ENCODE measurements around the gene TFAM.

Gene TFAM

GRCh38 chr10:58436071-58436470 is 50.9 kb downstream of the TFAM start:
- DNase-seq: no peak

DNA sequence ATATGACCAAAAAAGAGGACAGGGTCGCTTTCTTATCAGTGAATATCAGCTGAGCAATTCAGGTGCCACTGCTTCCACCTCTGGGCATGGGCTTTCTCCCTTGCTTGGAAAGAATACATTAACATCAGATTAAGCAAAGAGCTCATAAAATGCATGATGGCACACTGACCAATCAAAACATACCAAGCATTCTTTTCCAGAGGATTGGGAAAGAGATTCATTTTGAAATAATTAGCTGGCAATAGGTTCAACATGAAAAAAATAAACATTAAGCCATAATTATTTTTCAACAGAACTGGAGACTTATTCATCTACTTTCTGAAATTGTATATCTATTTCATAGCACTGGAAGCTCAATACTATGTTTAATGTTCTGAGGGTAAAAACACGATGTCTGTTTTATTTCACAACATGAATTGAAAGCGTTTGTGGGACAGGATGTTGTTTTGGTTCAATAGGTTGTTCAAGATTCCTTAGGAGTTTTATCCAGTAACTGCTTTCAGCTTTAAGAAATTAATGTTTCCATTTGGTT is 53.2 kb downstream of the TFAM start:
- DNase-seq: no peak

GRCh38 chr10:58438986-58439385 is 53.8 kb downstream of the TFAM start:
- DNase-seq: no peak

DNA sequence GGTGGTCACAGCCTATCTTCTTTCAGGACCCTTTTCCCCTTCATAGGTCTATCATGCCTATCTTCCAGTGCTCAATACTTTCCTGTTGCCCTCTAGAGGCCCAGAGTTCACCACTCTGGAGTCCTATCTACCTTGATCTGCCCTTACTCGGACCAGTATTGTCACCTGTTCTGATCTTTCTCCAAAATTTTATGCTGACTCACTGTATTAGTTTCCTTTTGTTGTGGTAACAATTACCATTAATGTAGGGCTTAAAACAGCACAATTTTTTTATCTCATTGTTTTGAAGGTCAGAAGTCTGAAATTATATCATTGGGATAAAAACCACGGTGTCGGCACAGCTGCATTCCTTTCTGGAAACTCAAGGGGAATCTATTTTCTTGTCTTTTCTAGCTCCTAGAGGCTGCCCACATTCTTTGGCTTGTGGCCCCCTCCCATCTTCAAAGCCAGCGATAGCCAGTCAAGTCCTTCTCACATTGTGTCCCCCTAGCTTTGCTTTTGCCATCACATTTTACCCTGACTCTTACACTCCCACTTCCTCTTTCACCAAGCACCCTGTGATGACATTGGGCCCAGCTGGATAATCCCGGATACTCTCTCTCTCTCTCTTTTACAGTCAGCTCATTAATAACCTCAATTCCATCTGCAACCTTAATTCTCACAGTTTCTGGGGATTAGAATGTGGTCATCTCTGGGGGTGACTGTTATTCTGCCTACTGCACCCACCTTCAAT is 54.6 kb downstream of the TFAM start:
- DNase-seq: no peak

DNA sequence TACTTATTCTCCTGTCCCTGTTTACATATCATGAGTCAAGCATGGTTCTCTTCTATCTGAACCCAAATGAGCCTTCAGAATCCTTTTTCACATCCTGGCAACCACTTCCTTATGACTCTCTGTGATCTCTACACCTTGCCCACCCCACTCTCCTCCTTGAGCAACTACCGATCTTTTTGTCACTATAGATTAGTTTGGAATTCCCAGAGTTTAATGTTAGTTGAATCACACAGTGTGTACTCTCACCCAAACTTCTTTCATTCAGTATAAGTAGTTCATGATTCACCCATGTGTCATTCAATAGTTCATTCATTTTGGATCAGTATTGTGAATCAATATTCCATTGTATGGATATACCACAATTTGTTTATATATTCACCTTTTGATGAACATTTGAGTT is 55.3 kb downstream of the TFAM start:
- DNase-seq: no peak

- DNase-seq: no peak
These were observed 59.1 kb downstream of the TFAM start for GRCh38 chr10:58444321-58444720.

- no peak for DNase-seq
These were observed 59.7 kb downstream of the TFAM start for GRCh38 chr10:58444876-58445275.

DNA sequence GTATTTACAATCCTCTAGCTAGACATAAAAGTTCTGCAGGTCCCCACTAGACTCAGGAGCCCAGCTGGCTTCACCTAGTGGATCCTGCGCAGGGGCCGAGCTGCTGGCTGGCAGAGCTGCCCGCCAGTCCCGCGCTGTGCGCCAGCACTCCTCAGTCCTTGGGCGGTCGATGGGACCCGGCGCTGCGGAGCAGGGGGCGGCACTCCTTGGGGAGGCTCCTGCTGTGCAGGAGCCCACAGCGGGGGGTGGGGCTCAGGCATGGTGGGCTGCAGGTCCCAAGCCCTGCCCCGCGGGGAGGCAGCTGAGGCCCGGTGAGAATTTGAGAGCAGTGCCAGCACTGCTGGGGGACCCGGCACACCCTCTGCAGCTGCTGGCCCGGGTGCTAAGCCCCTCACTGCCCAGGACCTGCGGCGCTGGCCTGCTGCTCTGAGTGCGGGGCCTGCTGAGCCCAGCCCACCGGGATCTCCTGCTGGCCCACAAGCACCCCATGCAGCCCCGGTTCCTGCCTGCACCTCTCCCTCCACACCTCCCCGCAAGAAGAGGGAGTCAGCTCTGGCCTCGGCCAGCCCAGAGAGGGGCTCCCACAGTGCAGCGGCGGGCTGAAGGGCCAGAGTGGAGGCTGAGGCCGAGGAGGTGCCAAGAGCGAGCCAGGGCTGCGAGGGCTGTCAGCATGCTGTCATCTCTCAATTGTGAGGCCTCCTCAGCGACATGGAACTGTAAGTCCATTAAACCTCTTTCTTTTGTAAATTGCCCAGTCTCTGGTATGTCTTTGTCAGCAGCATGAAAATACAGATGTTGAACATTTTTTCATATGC is 63.1 kb downstream of the TFAM start:
- no peak for DNase-seq

All from activated CD4-positive, CD25-positive, alpha-beta regulatory T cell treated with anti-CD3 and anti-CD28 coated beads, Interleukin-2, amount 50 U/mL, for 72 hours (primary cell).